Kidney capillary endothelial cell (primary cell): Measurements from ENCODE around the gene OR10A2.
"Not testable (repeated sequence)": the region's sequence is repeated elsewhere in the genome, so short reads cannot be mapped to it uniquely, and the experiment has no call there.

Experiments used
- DNase-seq: peaks from one replicate; pipeline ENCODE4 v3.0.0-alpha.2; 2018; ENCODE audit warnings: low spot score

OR10A2 gene

GRCh38 chr11:6862961-6863360 lies at the start of gene OR10A2:
TSS of gene OR10A2 (plus strand) at chr11:6863057. CDS start at chr11:6869755, 6,698 bp downstream.
- no peak for DNase-seq

- no peak for DNase-seq
These were observed 49.2 kb upstream of the OR10A2 start for GRCh38 chr11:6813656-6814055.

- DNase-seq, result no peak
These were observed 45.2 kb upstream of the OR10A2 start for GRCh38 chr11:6817694-6818093.

- no peak for DNase-seq
These were observed 43.9 kb upstream of the OR10A2 start for GRCh38 chr11:6818967-6819366.

- DNase-seq, result no peak
These were observed 38.6 kb upstream of the OR10A2 start for GRCh38 chr11:6824136-6824823.

GRCh38 chr11:6825231-6825744 lies 37.6 kb upstream of the OR10A2 start:
- no peak for DNase-seq

- no peak for DNase-seq
These were observed 34.8 kb upstream of the OR10A2 start for GRCh38 chr11:6828103-6828502.

- DNase-seq, result no peak
These were observed 29.5 kb upstream of the OR10A2 start for GRCh38 chr11:6833356-6833755.

GRCh38 chr11:6834021-6834420 lies 28.8 kb upstream of the OR10A2 start:
- no peak for DNase-seq

GRCh38 chr11:6841694-6842093 lies 21.2 kb upstream of the OR10A2 start:
- no peak for DNase-seq

GRCh38 chr11:6843670-6844069 lies 19.2 kb upstream of the OR10A2 start:
- no peak for DNase-seq

- no peak for DNase-seq
These were observed 18.5 kb upstream of the OR10A2 start for GRCh38 chr11:6844356-6844755.

GRCh38 chr11:6845383-6845782 lies 17.5 kb upstream of the OR10A2 start, which contains the start of gene OR10A5:
TSS of gene OR10A5 (plus strand) at chr11:6845683. CDS start at chr11:6845683, 0 bp downstream.
- no peak for DNase-seq

GRCh38 chr11:6850526-6850925 lies 12.3 kb upstream of the OR10A2 start:
- peak; percentile 38 for DNase-seq

- not testable (repeated sequence) for DNase-seq
These were observed 8.1 kb upstream of the OR10A2 start for GRCh38 chr11:6854801-6855200.

GRCh38 chr11:6855971-6856541 lies 6.8 kb upstream of the OR10A2 start:
- DNase-seq, result peak; percentile 7

GRCh38 chr11:6856871-6857270 lies 6.0 kb upstream of the OR10A2 start:
- no peak for DNase-seq

- DNase-seq, result no peak
These were observed 1.6 kb downstream of the OR10A2 start for GRCh38 chr11:6864438-6864837.

GRCh38 chr11:6871278-6871677 lies 8.4 kb downstream of the OR10A2 start:
- DNase-seq, result no peak

GRCh38 chr11:6875761-6876160 lies 12.9 kb downstream of the OR10A2 start:
- DNase-seq, result no peak

- no peak for DNase-seq
These were observed 13.5 kb downstream of the OR10A2 start, which contains the start of gene OR10A4 for GRCh38 chr11:6876325-6876724. TSS of gene OR10A4 (plus strand) at chr11:6876625. CDS start at chr11:6876648, 23 bp downstream.

- no peak for DNase-seq
These were observed 14.1 kb downstream of the OR10A2 start for GRCh38 chr11:6876914-6877313.

GRCh38 chr11:6882751-6883150 lies 19.9 kb downstream of the OR10A2 start:
- DNase-seq, result no peak
